GM18867 (cell line): ENCODE measurements around the gene HMGXB3.

Source experiments
- ATAC-seq: cut with Tn5 transposase; IDR thresholded peaks from one replicate; pipeline ENCODE4 v1.9.1; 2021; ENCODE audit warnings: mild to moderate bottlenecking, moderate library complexity; ENCODE audit not compliant: unreplicated experiment

The HMGXB3 gene

GRCh38 chr5:150000256-150000989 is at the start of gene HMGXB3, which contains the start of gene TIGD6:
HMGXB3 (plus strand) TSS chr5:150000739; CDS start chr5:150004853, 4,114 bp downstream.
TIGD6 (minus strand) TSS chr5:150000654; CDS start chr5:149996348, 4,306 bp downstream.
- ATAC-seq = peak; percentile 90

GRCh38 chr5:149951138-149951749 is 49.3 kb upstream of the HMGXB3 start:
- ATAC-seq = no peak

GRCh38 chr5:149953436-149954121 is 47.0 kb upstream of the HMGXB3 start:
- ATAC-seq = no peak

- ATAC-seq = no peak
Observed at GRCh38 chr5:149954798-149955197, 45.7 kb upstream of the HMGXB3 start.

- ATAC-seq = no peak
Observed at GRCh38 chr5:149956685-149957084, 43.9 kb upstream of the HMGXB3 start.

GRCh38 chr5:149957855-149958254 is 42.7 kb upstream of the HMGXB3 start:
- no peak for ATAC-seq

GRCh38 chr5:149959406-149960236 is 40.9 kb upstream of the HMGXB3 start:
- ATAC-seq = peak; percentile 24

- peak; percentile 99 for ATAC-seq
Observed at GRCh38 chr5:149960272-149961185, 40.0 kb upstream of the HMGXB3 start, which contains the start of gene SLC26A2. SLC26A2 (plus strand) TSS chr5:149960758; CDS start chr5:149977653, 16,895 bp downstream.

GRCh38 chr5:149961186-149961685 is 39.3 kb upstream of the HMGXB3 start:
- ATAC-seq = no peak

GRCh38 chr5:149961957-149962409 is 38.6 kb upstream of the HMGXB3 start:
- no peak for ATAC-seq

GRCh38 chr5:149962601-149963300 is 37.8 kb upstream of the HMGXB3 start:
- ATAC-seq = no peak

GRCh38 chr5:149963729-149964128 is 36.8 kb upstream of the HMGXB3 start:
- no peak for ATAC-seq

GRCh38 chr5:149966946-149967345 is 33.6 kb upstream of the HMGXB3 start:
- ATAC-seq = no peak

GRCh38 chr5:149969181-149969930 is 31.2 kb upstream of the HMGXB3 start:
- ATAC-seq = no peak

GRCh38 chr5:149975409-149975808 is 25.1 kb upstream of the HMGXB3 start:
- no peak for ATAC-seq

- ATAC-seq = no peak
Observed at GRCh38 chr5:149979896-149980295, 20.6 kb upstream of the HMGXB3 start.

- no peak for ATAC-seq
Observed at GRCh38 chr5:149981206-149981605, 19.3 kb upstream of the HMGXB3 start.

- no peak for ATAC-seq
Observed at GRCh38 chr5:149982505-149982904, 18.0 kb upstream of the HMGXB3 start.
